ENCODE results near the gene STX18. TPM values are rescaled to one million over a fixed set of nuclear protein-coding genes. Genes with fewer than 3 reads are reported as not detected.

Gene STX18
- total RNA-seq, 1 experiment from 2014 or later: 36.5 TPM

DNA sequence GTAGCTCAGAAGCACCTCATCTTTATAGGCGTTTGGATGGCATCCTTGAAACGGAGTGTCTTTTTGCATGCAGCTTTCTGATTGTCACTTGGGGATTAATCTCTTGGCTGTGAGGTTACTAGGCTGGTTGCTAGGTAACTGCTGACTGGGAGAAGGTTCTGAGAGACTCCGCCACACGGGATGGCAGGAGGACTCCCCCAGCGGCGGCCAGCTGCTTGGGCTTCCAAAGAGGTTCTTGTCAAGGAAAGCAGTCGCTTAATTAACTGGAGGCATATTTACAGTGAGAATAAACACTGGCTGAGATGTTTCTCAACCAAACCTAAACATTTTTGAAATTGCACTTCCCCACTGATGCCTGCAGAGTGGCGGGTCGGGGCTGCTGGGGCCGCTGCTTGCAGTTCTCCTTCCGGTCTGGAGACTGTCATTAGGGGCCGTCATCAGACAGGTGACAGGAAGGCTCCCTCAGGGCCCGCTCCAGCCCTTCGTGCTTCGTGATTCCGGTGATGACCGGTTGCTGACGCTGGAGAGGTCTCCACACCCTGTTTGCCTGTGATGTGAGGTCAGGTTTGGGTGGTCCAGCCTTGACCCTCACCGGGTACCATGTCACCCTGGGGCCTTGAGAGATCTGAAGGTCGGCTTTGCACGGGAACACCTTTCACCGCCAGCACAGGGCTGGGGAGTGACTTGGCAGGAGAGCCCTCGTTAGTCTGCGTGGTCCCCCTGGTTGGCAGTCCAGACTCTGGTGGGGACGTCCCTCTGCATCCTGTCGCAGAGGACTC lies 145.8 kb downstream of the STX18 start:
- no peaks in the 10 kb centered on the region for H3K9me3 ChIP-seq
- TF ChIP-seq, protein P1, sequence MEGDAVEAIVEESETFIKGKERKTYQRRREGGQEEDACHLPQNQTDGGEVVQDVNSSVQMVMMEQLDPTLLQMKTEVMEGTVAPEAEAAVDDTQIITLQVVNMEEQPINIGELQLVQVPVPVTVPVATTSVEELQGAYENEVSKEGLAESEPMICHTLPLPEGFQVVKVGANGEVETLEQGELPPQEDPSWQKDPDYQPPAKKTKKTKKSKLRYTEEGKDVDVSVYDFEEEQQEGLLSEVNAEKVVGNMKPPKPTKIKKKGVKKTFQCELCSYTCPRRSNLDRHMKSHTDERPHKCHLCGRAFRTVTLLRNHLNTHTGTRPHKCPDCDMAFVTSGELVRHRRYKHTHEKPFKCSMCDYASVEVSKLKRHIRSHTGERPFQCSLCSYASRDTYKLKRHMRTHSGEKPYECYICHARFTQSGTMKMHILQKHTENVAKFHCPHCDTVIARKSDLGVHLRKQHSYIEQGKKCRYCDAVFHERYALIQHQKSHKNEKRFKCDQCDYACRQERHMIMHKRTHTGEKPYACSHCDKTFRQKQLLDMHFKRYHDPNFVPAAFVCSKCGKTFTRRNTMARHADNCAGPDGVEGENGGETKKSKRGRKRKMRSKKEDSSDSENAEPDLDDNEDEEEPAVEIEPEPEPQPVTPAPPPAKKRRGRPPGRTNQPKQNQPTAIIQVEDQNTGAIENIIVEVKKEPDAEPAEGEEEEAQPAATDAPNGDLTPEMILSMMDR (IDR thresholded peaks at IDR 0.05; ENCODE audit: insufficient read depth in 1 of 2, low read depth in 1 of 2, low read length in 1 of 2, severe bottlenecking in 1 of 2, unreplicated experiment in 1 of 2): peak in 1 of 2 experiments; percentile 8
- peak in 1 of 2 experiments; percentile 22 for DNase-seq
- no TSS peak for BruUV-seq (replicated peaks)
- Mint-ChIP-seq H3K27ac (ENCODE audit: unreplicated experiment) (no peak overlapping the region), H3K9me3 (ENCODE audit: unreplicated experiment) (no peaks in the 10 kb centered on the region), H3K27me3 (ENCODE audit: insufficient read depth, unreplicated experiment) (peaks cover 13% of the 10 kb centered on the region), H3K4me3 (ENCODE audit: unreplicated experiment) (no peak overlapping the region), H3K4me1 (ENCODE audit: low read depth, unreplicated experiment) (no peaks in the 10 kb centered on the region), H3K36me3 (ENCODE audit: insufficient read depth, unreplicated experiment) (no peaks in the 10 kb centered on the region)
- ChIA-PET CTCF (no interaction called here), POLR2A (no interaction called here)
- no peaks in the 10 kb centered on the region for H3K36me3 ChIP-seq (ENCODE audit: control insufficient read depth, insufficient read depth, low read length)
- H3K27me3 ChIP-seq (replicated peaks; ENCODE audit: control insufficient read depth, insufficient read depth, low read length): no peaks in the 10 kb centered on the region
- H3K4me3 ChIP-seq (ENCODE audit: low read depth, low read length): no peak overlapping the region
- intact Hi-C loops (cut with micrococcal nuclease; ENCODE audit: unreplicated experiment): no loop called here
- H3K4me1 ChIP-seq: no peaks in the 10 kb centered on the region

DNA sequence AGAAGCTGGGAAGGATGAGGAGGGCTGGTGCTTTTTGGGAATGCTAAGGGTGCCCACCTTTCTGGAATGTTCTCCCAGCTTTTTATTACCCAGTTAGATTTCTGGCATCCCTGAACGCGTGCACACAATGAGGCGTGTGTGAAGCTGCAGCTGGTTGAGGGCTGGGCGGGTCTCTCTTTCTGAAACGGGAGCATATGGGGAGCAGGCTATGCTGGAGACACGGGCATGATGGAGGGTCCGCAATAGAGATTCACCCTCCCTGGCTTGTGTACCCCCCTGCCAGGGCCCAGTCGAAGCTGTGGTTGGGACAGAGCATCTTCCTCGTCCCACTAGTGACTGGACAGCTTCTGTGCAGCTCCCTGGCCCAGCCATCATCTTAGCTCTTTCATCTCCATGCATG lies 146.5 kb downstream of the STX18 start:
- Histone ChIP-seq H3K9me3 (no peaks in the 10 kb centered on the region), H3K36me3 (ENCODE audit: control insufficient read depth, insufficient read depth, low read length) (no peaks in the 10 kb centered on the region), H3K4me3 (ENCODE audit: low read depth, low read length) (no peak overlapping the region), H3K27me3 (replicated peaks; ENCODE audit: control insufficient read depth, insufficient read depth, low read length) (no peaks in the 10 kb centered on the region), H3K4me1 (no peaks in the 10 kb centered on the region)
- Mint-ChIP-seq H3K9me3 (ENCODE audit: unreplicated experiment) (no peaks in the 10 kb centered on the region), H3K27me3 (ENCODE audit: insufficient read depth, unreplicated experiment) (peaks cover 13% of the 10 kb centered on the region), H3K4me3 (ENCODE audit: unreplicated experiment) (no peak overlapping the region), H3K4me1 (ENCODE audit: low read depth, unreplicated experiment) (no peaks in the 10 kb centered on the region), H3K36me3 (ENCODE audit: insufficient read depth, unreplicated experiment) (no peaks in the 10 kb centered on the region), H3K27ac (ENCODE audit: unreplicated experiment) (no peak overlapping the region)
- ChIA-PET POLR2A (no interaction called here), CTCF (no interaction called here)
- DNase-seq: no peak
- intact Hi-C loops (cut with micrococcal nuclease; ENCODE audit: unreplicated experiment): no loop called here
- no TSS peak for BruUV-seq (replicated peaks)
- TF ChIP-seq, protein P1 (IDR thresholded peaks at IDR 0.05; ENCODE audit: insufficient read depth in 1 of 2, low read depth in 1 of 2, low read length in 1 of 2, severe bottlenecking in 1 of 2, unreplicated experiment in 1 of 2): no peak

DNA sequence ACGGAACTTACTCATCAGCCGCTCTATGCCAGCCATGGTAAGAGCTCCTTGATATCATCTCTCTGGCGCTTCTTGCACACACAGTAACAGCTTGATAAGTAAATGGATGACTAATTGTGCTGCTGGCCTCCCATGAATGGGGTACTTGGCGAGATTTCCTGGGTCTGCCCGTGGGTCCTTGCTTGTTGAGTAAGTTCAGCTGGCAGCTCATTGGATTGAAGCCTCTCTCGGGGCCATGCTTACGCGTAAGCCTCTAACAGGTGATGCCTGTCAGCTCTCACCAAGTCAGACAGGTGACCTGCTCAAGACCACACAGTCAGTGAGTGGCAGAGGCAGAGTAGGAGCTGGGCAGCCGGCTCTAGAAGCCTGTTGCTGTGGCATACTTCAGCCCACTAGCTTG lies 147.2 kb downstream of the STX18 start:
- Histone ChIP-seq H3K27me3 (replicated peaks; ENCODE audit: control insufficient read depth, insufficient read depth, low read length) (no peaks in the 10 kb centered on the region), H3K4me3 (ENCODE audit: low read depth, low read length) (no peak overlapping the region), H3K4me1 (no peaks in the 10 kb centered on the region), H3K36me3 (ENCODE audit: control insufficient read depth, insufficient read depth, low read length) (no peaks in the 10 kb centered on the region), H3K9me3 (no peaks in the 10 kb centered on the region)
- no TSS peak for BruUV-seq (replicated peaks)
- POLR2A ChIA-PET: no interaction called here
- no peak for DNase-seq
- CTCF ChIA-PET: no interaction called here
- H3K36me3 Mint-ChIP-seq (ENCODE audit: insufficient read depth, unreplicated experiment): peaks cover 2% of the 10 kb centered on the region
- peaks cover 14% of the 10 kb centered on the region for H3K27me3 Mint-ChIP-seq (ENCODE audit: insufficient read depth, unreplicated experiment)
- TF ChIP-seq, protein P1 (IDR thresholded peaks at IDR 0.05; ENCODE audit: insufficient read depth in 1 of 2, low read depth in 1 of 2, low read length in 1 of 2, severe bottlenecking in 1 of 2, unreplicated experiment in 1 of 2): no peak
- no peak overlapping the region for H3K27ac Mint-ChIP-seq (ENCODE audit: unreplicated experiment)
- H3K4me1 Mint-ChIP-seq (ENCODE audit: low read depth, unreplicated experiment): no peaks in the 10 kb centered on the region
- no peaks in the 10 kb centered on the region for H3K9me3 Mint-ChIP-seq (ENCODE audit: unreplicated experiment)
- intact Hi-C loops (cut with micrococcal nuclease; ENCODE audit: unreplicated experiment): no loop called here
- no peak overlapping the region for H3K4me3 Mint-ChIP-seq (ENCODE audit: unreplicated experiment)
